Breast epithelium (tissue), 3 donors: ENCODE results near the gene UCK2.

Experiments
- POLR2A ChIP-seq: fragments of 450-650 bp; IDR thresholded peaks from one replicate; pipeline ENCODE4 v1.6.1; 2016; ENCODE audit warnings: antibody characterized with exemption, mild to moderate bottlenecking, moderate library complexity
- POLR2AphosphoS5 ChIP-seq, 3 donors: sonication (generic); formaldehyde crosslinking; IDR thresholded peaks; one replicate each; pipeline ENCODE4 v1.6.1; 2017; ENCODE audit warnings: antibody characterized with exemption in 3 of 3

DNA sequence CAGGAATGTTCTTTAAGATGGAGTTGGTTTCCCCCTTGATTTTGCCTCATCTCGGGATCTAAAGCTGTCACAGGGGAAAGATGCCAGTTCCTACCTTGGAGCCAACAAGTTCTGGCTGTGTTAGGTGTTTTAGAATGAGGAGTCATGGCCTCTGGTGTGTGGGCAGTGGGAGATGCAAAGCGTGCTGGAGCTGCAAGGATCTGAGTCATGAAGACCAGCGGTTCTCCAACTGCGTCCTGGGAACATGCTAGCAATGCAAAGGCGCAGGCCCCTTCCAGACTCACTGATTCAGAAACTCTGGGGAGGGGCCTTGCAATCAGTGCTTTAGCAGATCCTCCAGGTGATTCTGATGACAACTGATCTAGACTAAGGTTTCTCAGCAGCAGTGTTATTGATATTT lies 109.1 kb downstream of the UCK2 start:
- TF ChIP-seq POLR2AphosphoS5 (IDR thresholded peaks at IDR 0.05) (no peak), POLR2A (no peak)
